GM13976 (cell line): Measurements from ENCODE around the gene HLF.

Experiments used
- DNase-seq: peaks from one replicate; pipeline ENCODE4 v3.0.0; 2012; ENCODE audit warnings: low spot score
- in situ Hi-C: fragments of 300-500 bp; cut with MboI; formaldehyde crosslinking; loops from one replicate; pipeline ENCODE4 v1.12.0; 2022; ENCODE audit warnings: low sequenced_read_pairs, mixed read lengths, inconsistent platforms; ENCODE audit not compliant: unreplicated experiment
- TF ChIP-seq, protein P1 (sequence below): IDR thresholded peaks from 2 replicates; pipeline ENCODE4 v1.5.1; 2012; ENCODE audit warnings: borderline replicate concordance, mild to moderate bottlenecking; ENCODE audit not compliant: insufficient read depth; ENCODE audit errors: extremely low read depth, missing control alignments, control extremely low read depth

Gene HLF

DNA sequence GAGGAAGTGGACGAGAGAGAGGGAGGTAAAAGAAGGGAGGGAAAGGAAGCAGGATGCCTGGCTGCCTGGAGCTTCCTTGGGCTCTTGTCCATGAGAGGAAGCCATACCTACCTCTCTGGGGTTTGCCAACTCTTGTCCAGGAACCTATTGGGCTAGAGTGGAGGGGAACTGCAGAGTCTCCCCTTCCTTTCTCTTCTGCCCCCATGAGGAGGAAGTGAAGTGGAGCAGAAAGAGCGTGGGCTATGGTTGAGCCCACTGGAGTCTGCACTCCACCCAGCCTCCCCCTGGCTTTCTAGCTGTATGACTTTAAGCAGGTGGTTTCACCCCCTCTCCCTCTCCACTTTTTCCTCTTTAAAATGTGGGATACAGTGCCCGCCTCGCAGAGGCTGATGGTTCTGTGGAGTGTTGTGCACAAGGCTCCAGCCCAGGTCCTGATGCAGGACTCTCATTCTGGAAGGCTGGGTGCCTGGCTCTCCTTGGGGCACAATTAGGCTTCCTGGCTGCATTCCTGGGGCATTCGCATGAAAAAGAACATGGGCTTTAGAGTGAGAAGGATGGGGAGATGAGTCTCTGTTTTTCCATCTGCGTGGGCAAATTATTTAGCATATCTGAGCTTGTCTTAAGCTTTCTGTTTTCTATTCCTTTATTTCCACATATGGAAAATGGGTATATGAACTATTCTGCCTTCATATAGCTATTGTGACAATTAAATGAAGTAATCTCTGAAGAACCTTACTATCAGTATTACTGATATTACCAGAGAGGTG is 40.7 kb downstream of the HLF start:
- in situ Hi-C loops: no loop called here
- DNase-seq: no peak
- TF ChIP-seq, protein P1, sequence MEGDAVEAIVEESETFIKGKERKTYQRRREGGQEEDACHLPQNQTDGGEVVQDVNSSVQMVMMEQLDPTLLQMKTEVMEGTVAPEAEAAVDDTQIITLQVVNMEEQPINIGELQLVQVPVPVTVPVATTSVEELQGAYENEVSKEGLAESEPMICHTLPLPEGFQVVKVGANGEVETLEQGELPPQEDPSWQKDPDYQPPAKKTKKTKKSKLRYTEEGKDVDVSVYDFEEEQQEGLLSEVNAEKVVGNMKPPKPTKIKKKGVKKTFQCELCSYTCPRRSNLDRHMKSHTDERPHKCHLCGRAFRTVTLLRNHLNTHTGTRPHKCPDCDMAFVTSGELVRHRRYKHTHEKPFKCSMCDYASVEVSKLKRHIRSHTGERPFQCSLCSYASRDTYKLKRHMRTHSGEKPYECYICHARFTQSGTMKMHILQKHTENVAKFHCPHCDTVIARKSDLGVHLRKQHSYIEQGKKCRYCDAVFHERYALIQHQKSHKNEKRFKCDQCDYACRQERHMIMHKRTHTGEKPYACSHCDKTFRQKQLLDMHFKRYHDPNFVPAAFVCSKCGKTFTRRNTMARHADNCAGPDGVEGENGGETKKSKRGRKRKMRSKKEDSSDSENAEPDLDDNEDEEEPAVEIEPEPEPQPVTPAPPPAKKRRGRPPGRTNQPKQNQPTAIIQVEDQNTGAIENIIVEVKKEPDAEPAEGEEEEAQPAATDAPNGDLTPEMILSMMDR: no peak

DNA sequence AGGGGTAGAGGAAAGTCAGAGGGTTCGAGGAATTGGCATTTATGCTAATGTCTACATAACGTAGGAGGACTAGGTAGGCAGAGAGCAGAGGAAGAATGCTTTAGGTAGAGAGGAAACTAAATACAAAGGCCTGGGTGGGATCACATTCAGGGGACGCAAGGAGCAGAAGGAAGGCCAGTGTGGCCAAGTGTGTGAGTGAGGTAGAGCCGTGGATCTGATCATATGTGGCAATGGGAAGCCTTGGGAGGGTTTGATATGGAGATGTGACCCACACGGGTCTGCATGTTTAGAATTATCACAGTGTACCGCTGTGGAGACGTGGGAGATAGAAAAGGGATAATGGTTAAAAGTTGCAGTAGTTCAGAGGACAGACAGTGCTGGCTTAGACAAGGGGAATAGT is 43.1 kb downstream of the HLF start:
- in situ Hi-C loops: no loop called here

DNA sequence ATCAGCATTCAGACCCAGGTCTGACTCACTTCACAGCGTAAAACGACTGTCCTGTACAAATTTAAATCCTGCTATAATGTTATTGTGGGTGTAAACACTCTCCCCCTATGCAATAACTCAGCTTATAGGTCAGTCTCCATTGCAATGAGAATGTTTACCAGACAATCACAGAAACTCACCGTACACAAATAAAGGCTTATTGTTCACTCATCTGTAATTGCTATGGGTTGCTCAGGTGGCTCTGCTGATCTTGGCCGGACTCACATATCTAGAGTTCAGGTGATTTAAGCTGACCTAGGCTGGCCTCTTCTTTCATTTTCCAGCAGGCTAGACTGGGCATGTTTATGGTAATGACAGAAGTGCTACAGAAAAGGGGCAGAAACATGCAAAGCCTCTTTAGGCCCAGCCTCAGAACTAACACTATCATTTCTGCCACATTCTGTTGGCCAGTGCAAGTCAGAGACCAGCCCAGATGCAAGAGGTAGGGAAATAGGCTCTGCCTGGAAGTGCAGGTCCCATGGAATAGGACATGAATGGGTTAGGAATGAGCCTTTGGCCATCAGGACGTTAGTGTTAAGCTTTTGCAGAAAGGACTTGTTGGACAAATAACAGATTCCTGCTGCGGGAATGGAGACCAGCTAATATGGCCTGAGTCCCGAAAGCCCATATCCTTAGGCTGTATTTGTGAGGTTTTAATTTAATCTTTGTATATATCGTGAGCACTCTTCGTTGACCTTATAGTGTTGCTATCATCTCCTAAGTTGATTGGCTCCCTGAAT is 44.0 kb downstream of the HLF start:
- TF ChIP-seq, protein P1: no peak
- in situ Hi-C loops: no loop called here

More for the DNA sequence above, 43.1 kb downstream of the HLF start:
- DNase-seq: no peak
- TF ChIP-seq, protein P1: no peak

DNA sequence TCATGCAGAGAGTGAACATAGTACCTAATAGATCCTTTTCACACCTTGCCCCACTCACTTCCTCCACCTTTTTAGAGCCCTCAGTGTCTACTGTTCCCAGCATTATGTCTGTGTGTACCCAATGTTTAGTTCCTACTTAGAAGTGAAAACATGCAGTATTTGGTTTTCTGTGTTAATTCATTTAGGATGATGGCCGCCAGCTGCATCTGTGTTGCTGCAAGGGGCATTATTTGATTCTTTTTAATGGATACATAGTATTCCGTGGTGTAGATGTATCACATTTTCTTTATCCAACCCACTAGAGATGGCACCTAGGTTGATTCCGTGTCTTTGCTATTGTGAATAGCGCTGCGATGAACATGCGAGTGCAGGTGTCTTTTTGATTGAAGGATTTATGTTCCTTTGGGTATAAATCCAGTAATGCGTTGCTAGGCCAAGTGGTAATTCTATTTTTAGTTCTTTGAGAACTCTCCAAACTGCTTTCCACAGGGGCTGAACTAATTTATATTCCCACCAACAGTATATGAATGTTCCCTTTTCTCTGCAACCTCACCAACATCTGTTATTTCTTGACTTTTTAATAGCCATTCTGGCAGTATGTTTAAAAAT is 47.1 kb downstream of the HLF start:
- in situ Hi-C loops: no loop called here
- DNase-seq: no peak
- TF ChIP-seq, protein P1: no peak

More for the DNA sequence above, 44.0 kb downstream of the HLF start:
- DNase-seq: no peak

DNA sequence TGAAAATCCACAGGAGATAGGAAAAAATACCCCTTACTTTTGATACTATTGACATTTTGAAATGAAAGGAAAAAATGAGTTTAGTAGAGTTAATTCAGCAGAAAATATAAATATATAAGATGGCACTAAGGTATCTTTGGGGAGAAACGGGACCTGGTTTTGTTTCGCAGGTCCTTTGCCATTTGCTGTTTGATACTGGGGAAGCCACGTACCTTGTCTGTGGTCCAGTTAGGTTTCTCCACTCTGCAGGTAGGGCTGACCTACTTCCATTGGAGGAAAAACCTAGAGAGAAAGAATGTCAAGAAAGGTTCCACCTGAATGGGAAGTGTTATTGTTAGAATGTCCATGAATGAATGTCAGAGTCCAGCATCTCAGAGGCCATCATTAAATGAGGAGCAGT is 48.1 kb downstream of the HLF start:
- TF ChIP-seq, protein P1: no peak
- in situ Hi-C loops: no loop called here
- DNase-seq: no peak

DNA sequence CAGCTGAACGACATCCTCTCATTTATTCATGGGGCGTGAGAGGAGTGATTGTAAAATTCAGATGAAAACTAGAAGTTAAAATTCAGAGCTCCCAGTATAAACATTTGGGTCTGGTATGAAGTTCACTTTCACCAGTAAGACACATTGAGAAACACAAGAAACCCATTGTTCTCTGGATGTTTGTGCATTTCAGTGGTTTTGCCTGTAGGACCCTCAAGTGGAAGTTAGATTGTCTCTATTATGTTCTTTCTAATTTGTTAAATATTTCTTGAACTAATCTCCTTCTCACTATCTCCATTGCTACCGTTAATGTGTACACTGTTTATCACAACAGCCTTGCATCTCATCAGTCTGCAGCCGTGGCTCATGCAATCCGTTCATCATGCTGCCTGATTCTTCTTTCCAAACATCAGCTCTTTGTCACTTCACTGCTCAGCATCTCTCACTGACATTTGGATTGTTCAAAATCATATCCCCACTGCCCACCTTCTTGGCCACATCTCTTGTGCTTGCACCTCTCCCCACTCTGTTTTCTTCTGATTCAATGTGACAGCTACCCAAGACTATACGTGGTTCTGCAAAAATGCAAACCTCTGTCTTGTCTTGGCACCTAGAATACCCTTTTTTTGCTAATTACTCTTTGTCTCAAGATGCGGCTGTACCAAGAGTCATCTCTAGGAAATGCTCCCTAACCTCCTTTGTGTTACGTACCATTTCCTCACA is 49.5 kb downstream of the HLF start:
- TF ChIP-seq, protein P1: no peak
- no peak for DNase-seq
- in situ Hi-C loops: no loop called here
